Subcutaneous abdominal adipose tissue (tissue), 5 donors: ENCODE results near the gene STX8.

ENCODE experiments used
- H3K27ac ChIP-seq: one replicate; pipeline ENCODE4 v1.7.0; 2013; ENCODE audit warnings: low read depth, mild to moderate bottlenecking, inconsistent platforms, low read length, moderate library complexity
- H3K27me3 ChIP-seq, 5 donors: one replicate each; pipeline ENCODE4 v1.7.0; 2013; ENCODE audit warnings: low read length in 5 of 5, inconsistent platforms in 1 of 5; ENCODE audit not compliant: control insufficient read depth in 5 of 5, insufficient read depth in 4 of 5
- H3K36me3 ChIP-seq, 5 donors: one replicate each; pipeline ENCODE4 v1.7.0; 2013; ENCODE audit warnings: low read length in 5 of 5; ENCODE audit not compliant: control insufficient read depth in 5 of 5, insufficient read depth in 5 of 5
- H3K4me1 ChIP-seq, 5 donors: one replicate each; pipeline ENCODE4 v1.7.0; 2013; ENCODE audit warnings: low read length in 5 of 5, mild to moderate bottlenecking in 3 of 5, moderate library complexity in 1 of 5; ENCODE audit not compliant: control insufficient read depth in 5 of 5, insufficient read depth in 5 of 5
- H3K4me3 ChIP-seq, 5 donors: one replicate each; pipeline ENCODE4 v1.7.0; 2013; ENCODE audit warnings: low read length in 5 of 5, low read depth in 1 of 5
- H3K9ac ChIP-seq, 5 donors: one replicate each; pipeline ENCODE4 v1.7.0; 2013; ENCODE audit warnings: low read length in 5 of 5, mild to moderate bottlenecking in 4 of 5, moderate library complexity in 3 of 5
- H3K9me3 ChIP-seq, 5 donors: one replicate each; pipeline ENCODE4 v1.7.0; 2013; ENCODE audit warnings: low read length in 5 of 5; ENCODE audit not compliant: control insufficient read depth in 5 of 5
- donor health status: healthy.
- donor health status: healthy.
- donor health status: healthy.
- donor health status: healthy.
- donor health status: healthy.

STX8 gene

DNA sequence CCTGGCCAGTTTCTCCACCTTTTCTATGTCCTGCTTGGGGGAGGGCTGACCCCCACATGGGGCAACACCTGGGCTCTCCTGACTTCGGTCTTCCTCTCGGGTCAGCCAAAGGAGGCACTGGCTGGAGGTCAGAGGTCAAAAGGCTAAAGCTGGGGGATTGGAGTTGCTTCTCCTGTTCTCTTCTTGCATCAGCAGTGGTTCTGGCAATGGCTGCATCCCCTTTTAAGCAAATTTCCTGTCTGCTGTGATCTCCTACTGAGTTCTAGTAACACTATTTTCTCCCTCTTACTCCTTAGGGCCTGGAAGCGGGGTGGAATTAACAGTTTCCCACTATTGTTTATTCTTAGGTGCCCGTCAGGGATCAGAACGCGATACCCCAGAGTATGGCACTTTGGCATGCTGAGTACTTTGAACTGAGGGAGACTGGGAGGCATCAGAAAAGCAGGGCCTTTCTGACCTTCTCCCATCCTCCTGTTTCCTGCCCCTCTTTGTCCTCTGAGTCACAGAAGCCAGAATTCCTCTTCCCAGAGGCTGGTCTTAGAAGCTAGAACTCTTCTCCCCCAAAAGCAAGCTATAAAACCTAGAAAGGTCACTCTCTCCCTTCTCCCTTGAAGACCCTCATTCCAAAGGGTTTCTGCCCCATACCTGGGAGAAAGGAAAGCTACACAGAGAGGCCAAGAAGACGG is 268.2 kb downstream of the STX8 start:
- H3K27me3 ChIP-seq, result no peaks in the 10 kb centered on the region
- no peak overlapping the region for H3K4me3 ChIP-seq
- no peak overlapping the region for H3K9ac ChIP-seq
- no peaks in the 10 kb centered on the region for H3K4me1 ChIP-seq
- no peaks in the 10 kb centered on the region for H3K9me3 ChIP-seq
- H3K27ac ChIP-seq, result no peak overlapping the region
- H3K36me3 ChIP-seq, result peaks cover 0 to under 1% (median 0%) of the 10 kb centered on the region in 5 donors

DNA sequence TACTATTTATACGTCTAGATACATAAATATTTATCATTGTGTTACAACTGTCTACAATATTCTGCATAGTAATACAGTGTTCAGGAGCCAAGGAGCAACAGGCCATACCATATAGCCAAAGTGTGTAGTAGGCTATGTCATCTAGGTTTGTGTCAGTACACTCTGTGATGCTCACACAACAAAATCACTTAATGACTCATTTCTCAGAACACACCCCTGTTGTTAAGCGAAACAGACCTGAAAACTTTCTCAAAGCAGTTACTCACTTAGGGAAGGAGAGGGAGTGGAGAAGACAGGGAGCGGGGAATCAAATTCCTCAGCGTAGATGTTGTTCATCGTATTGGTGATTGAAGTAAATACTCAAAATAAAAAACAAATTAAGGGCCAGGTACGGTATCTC is 269.5 kb downstream of the STX8 start:
- no peak overlapping the region for H3K4me3 ChIP-seq
- no peaks in the 10 kb centered on the region for H3K9me3 ChIP-seq
- no peaks in the 10 kb centered on the region for H3K4me1 ChIP-seq
- H3K27me3 ChIP-seq, result no peaks in the 10 kb centered on the region
- no peaks in the 10 kb centered on the region for H3K36me3 ChIP-seq
- H3K9ac ChIP-seq, result no peak overlapping the region
- no peak overlapping the region for H3K27ac ChIP-seq

DNA sequence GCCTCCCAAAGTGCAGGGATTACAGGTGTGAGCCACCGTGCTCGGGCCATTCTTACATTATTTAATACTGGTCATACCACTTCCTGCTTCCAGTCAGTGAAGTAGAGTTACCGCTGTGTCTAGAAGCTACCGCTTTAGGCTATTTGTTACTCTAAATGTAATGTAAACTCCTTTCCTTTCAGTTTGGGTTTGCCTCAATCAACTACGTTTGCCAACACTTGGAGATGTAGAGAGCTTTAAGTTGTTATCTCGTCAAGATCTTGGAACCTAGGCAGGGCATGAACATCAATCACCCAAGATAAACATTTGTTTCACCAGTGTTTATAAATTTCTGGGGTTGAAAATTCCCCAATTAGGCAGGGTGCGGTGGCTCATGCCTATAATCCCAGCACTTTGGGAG is 275.9 kb downstream of the STX8 start:
- H3K27ac ChIP-seq, result no peak overlapping the region
- no peak overlapping the region for H3K4me3 ChIP-seq
- peaks cover 0 to 5% (median 3%) of the 10 kb centered on the region in 5 donors for H3K36me3 ChIP-seq
- no peaks in the 10 kb centered on the region for H3K9me3 ChIP-seq
- peaks cover 0 to 3% (median 0%) of the 10 kb centered on the region in 5 donors for H3K4me1 ChIP-seq
- H3K9ac ChIP-seq, result no peak overlapping the region
- H3K27me3 ChIP-seq, result no peaks in the 10 kb centered on the region

DNA sequence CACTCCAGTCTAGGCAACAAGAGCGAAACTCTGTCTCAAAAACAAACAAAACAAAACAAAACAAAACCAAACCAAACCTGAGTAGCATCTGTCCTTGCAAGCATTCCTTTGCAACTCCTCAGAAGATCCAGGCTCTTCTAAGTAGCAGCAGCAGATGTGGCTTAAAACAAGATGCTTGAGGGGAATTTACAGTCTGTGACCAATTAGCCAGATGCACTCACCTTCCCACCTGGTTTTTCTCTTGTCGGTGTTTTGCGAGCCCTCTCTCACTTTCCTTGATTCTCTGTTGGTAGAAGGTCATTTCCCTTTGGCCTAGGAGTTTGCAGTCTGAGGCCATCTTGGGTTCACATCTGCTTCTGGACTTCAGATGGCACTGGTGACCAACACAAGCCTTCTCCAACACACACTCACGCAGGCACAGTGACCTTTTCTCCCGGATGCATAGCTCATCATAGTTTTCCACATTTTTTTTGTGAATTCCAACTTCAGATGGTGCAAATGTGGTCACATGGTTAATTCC is 276.8 kb downstream of the STX8 start:
- H3K4me1 ChIP-seq, result peaks cover 0 to 3% (median 0%) of the 10 kb centered on the region in 5 donors
- H3K27ac ChIP-seq, result no peak overlapping the region
- peaks cover 0 to 5% (median 3%) of the 10 kb centered on the region in 5 donors for H3K36me3 ChIP-seq
- H3K4me3 ChIP-seq, result no peak overlapping the region
- H3K9ac ChIP-seq, result no peak overlapping the region
- no peaks in the 10 kb centered on the region for H3K27me3 ChIP-seq
- no peaks in the 10 kb centered on the region for H3K9me3 ChIP-seq

DNA sequence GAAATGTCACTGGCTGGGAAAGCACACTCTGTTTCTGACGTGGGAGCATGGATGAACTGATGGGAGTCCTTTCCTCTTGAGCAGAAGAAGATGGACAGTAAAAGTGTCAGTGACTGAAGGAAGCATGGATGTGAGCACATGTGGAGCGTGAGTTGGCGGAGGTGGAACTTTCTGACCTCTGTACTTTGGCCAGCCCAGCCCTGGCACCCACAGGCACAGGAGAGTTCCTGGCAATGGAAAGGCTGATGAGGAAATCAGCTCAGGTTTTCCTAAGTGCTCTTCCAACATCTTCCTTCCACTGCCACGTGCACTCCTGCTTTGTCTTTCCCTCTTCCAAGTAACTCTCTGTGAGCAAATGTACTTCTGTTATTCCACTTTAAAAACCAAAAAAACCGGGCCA is 277.5 kb downstream of the STX8 start:
- Histone ChIP-seq H3K36me3 (peaks cover 0 to 5% (median 3%) of the 10 kb centered on the region in 5 donors), H3K4me3 (no peak overlapping the region), H3K27ac (no peak overlapping the region), H3K9me3 (no peaks in the 10 kb centered on the region), H3K9ac (no peak overlapping the region), H3K27me3 (no peaks in the 10 kb centered on the region), H3K4me1 (peaks cover 0 to 3% (median 0%) of the 10 kb centered on the region in 5 donors)

DNA sequence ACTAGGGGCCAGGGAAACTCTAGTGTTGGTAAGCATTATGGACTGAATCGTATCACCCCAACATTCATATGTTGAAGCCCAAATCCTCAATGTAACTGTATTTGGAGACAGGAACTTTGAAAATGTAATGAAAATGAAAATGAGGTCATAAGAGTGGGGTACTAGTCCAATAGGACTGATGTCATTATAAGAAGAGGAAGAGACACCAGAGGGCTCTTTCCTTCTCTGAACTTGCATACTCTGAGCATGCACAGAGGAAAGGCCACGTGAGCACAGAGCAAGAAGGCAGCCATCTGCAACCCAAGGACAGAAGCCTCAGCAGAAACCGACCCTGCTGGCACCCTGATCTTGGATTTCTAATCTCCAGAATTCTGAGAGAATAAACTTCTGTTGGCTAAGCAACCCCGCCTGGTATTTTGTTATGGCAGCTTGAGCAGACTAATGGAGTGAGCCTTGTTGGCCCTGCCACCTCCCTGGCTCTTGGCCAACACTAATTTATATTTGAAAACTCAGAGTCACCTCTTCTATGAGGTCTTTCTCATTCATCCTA is 280.9 kb downstream of the STX8 start:
- peaks cover 0 to 5% (median 3%) of the 10 kb centered on the region in 5 donors for H3K36me3 ChIP-seq

DNA sequence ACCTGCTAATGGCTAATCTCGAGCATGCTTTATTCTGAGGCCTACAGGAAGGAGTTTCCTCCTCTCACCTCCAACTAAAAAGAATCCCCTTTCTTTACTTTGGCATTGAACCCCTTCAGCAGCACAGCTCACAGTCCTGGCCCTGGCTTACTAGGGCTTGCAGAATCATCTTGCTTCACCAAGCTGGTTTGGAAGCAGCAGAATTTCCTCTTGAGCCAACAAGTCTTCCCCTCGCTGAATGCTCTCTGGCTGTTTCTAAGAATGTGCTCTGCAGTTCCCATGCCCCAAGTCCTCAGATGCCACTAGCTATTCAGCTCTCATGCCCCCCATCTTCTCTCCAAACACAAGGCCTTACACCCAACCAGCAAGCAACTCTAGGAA is 283.1 kb downstream of the STX8 start:
- H3K9me3 ChIP-seq, result no peaks in the 10 kb centered on the region
- no peak overlapping the region for H3K27ac ChIP-seq
- H3K4me1 ChIP-seq, result peaks cover 0 to 14% (median 5%) of the 10 kb centered on the region in 5 donors
- no peak overlapping the region for H3K4me3 ChIP-seq
- no peaks in the 10 kb centered on the region for H3K27me3 ChIP-seq
- no peaks in the 10 kb centered on the region for H3K36me3 ChIP-seq
- H3K9ac ChIP-seq, result no peak overlapping the region

More for the DNA sequence above, 280.9 kb downstream of the STX8 start:
- Histone ChIP-seq H3K9ac (no peak overlapping the region), H3K4me3 (no peak overlapping the region), H3K4me1 (peaks cover 0 to 17% (median 5%) of the 10 kb centered on the region in 5 donors), H3K27me3 (no peaks in the 10 kb centered on the region), H3K27ac (no peak overlapping the region), H3K9me3 (no peaks in the 10 kb centered on the region)

DNA sequence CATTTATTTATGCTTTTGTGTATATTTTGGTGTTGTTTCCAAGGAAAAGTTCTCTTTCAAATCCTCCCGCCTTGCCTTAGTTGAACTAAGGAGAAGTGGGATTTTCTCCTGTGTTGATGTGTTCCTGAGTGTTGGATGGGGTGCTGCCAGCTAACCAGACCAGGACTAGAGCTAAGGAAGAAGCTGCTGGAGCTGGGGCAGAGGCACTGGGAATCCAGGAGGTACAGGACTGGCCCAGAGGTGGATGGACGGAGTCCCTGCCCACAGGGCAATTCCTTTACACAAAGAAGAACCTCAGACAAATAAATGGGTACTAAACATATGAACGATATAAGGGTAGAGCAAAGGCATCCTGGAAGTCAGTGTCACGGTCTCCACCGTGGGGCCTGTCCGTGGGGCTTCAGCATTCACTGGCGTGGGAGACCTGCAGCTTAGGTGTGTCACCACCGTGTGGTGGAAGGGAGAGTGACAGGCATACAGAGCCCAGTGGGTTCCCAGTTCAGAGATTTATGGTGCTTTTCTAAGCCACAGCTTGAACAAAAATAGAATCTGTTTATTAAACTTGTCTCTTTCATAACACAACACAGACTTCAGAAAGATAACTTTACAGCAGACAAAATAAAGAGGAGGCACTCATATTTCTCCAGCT is 283.6 kb downstream of the STX8 start:
- H3K27me3 ChIP-seq, result no peaks in the 10 kb centered on the region

DNA sequence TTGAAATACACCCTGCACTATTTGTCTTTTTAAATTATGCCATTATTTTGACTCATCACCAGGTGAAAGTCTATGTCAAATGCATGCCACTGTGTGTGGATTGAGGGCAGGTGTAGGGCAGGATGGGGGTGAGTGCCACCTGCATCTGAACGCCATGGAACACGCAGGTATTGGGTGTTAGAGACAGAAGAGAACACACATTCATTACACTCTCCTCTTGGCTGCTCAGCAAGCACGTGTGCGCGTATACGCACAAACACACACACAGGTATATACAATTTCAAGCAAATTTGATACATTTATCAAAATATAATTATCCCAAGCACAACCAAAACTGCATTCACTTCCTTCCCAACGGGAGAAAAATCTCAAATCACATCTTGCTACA is 285.4 kb downstream of the STX8 start:
- no peak overlapping the region for H3K4me3 ChIP-seq
- H3K9me3 ChIP-seq, result no peaks in the 10 kb centered on the region
- H3K27me3 ChIP-seq, result no peaks in the 10 kb centered on the region
- no peaks in the 10 kb centered on the region for H3K36me3 ChIP-seq
- H3K4me1 ChIP-seq, result peaks cover 0 to 14% (median 5%) of the 10 kb centered on the region in 5 donors
- H3K27ac ChIP-seq, result no peak overlapping the region
- H3K9ac ChIP-seq, result no peak overlapping the region

More for the DNA sequence above, 283.6 kb downstream of the STX8 start:
- Histone ChIP-seq H3K27ac (no peak overlapping the region), H3K36me3 (no peaks in the 10 kb centered on the region), H3K9ac (peak overlapping the region in 2 of 5 donors; percentile 19 to 39), H3K4me3 (no peak overlapping the region), H3K9me3 (no peaks in the 10 kb centered on the region), H3K4me1 (peaks cover 0 to 14% (median 5%) of the 10 kb centered on the region in 5 donors)

DNA sequence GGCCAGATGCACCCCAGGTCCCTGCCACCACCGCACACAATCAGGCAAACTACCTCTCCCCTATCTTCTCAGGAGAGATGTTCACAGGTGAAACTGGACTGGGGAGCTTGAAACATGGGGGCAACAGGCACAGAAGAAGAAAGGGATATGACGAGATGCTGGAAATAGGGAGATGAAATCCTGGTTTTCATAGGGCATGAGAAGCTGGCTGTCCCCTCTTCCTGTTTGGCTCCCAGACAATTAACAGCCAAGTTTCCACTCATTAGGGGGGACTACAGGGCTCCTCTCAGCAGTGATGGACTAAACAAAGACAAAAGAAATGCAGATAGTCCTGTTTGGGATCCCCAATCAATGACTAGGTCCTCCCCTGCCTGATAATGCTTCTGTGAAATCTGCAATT is 288.3 kb downstream of the STX8 start:
- Histone ChIP-seq H3K9ac (no peak overlapping the region), H3K27ac (no peak overlapping the region), H3K9me3 (no peaks in the 10 kb centered on the region), H3K4me1 (peaks cover 0 to 7% (median 3%) of the 10 kb centered on the region in 5 donors), H3K36me3 (no peaks in the 10 kb centered on the region), H3K27me3 (no peaks in the 10 kb centered on the region), H3K4me3 (no peak overlapping the region)
